Right forelimb (tissue), 1 donor: ENCODE measurements around the gene PLCG2.
"Not testable (repeated sequence)": the region's sequence is repeated elsewhere in the genome, so short reads cannot be mapped to it uniquely, and the experiment has no call there.

ENCODE experiments used
- DNase-seq: peaks from one replicate; pipeline ENCODE4 v3.0.0-alpha.2; 2018

The PLCG2 gene

DNA sequence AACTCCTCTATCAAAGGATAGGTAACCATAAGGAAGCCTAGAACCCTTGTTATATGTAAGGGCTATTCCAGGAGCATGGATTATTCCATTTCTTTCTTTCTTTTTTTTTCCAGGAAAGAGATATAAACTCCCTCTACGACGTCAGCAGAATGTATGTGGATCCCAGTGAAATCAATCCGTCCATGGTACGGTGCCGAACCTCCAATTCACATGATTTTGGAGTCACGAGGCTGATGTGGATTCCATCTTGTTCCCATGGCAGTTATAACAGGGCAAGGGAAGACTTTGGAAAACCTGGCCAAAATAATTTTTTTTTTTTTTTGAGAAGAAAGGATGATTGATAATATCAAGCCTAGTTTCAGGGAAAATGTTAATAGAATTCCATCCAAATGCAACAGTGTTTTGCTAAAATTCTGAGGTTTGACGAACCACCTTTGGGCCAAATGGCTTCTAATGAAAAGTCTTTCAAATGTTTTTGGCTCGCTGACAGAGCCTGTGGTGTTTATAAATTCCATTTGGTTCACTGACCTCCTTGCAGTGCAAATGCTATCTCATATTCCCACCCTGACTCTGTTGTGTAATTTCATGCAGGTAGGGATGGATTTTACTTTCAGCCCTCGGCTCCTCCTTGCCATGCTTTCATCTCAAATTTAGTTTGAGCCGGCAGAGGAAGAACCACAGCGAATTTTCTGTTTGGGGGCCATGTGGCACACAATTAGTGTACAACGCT lies 142.2 kb downstream of the PLCG2 start:
- DNase-seq = no peak

DNA sequence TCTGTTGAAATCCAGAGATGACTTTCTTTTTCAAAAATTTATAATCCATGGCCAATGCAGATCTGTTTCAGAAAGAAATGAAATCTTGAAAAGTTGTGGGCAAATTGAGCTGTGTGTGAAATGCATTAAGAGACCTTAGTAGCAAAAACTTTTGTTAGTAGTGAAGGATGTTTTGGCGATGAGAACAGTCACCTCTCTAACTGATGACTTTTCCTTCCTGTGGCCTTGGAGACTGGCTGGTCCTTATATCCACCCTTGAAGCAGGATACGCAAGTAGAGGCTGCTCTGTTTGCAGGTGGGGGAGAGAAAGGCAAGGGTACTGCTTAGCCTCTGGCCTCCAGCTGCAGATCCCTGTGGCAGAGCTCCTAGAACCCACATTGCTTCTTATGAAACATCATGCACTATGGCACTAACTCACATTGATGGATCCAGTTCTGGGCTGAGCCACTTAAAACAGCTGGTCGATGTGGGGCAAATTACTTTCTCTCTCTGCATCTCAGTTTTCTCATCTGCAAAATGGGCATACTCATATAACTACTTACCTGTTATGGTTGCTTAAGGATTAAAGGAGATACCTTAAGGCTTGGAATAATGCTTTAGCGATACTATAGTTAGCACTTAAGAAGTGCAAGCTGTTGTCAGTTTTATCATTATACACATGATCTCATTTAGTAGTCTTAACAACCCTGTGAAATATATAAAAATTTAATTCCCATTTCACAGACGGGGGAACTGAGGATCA lies 142.9 kb downstream of the PLCG2 start:
- DNase-seq = no peak

DNA sequence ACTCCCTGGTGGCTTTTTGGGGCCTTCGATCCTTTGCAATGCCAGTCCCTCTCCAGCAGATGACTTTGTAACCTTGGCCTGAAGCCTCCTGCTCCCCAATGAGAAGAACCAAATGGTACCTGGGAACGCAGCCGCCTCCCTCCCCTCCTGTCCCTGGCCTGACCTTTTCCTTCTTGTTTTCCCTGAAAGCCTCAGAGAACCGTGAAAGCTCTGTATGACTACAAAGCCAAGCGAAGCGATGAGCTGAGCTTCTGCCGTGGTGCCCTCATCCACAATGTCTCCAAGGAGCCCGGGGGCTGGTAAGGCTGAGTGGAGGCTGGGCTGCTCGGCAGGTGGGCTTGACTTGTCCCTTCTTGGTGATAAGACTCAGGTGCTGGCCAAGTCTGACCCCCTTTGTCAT lies 144.2 kb downstream of the PLCG2 start:
- DNase-seq = no peak

DNA sequence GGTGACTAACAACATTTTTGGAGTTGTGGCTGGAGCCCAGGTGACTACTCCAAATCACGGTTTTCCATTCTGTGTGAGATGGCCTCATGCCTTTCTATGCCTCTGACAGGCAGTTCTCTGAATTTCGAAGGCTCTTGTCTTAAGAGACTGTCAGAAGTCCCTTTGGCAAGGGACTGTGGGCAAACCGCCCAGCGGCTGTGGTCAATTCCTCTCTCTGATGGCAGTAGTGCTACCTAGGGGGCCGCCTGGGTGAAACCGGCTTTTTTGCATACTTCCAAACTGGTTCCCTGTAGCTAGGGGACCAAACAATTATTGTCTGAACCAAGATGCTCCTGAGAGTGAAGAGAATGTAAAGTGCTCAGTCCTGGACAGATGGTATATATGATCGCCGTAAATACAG lies 145.9 kb downstream of the PLCG2 start:
- DNase-seq = no peak

DNA sequence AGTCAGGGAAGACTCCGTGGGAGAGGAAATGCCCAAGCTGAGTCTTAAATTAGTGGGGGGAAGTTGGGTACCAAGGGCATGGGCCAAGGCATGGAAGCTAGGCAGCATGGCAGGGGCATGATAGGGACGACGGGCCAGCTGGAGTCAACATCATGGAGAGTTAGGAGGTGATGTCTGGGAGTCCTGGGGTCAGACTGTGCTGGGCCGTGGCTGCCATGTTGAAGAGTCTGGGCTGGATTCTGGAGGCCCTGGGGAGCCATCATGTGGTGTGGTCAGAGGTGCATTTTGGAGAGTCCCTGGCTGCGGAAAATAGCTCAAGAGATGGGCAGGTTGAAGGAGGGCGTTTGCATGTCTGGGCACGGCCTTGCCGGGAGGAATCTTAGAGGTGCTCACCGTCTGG lies 146.9 kb downstream of the PLCG2 start:
- DNase-seq = no peak

DNA sequence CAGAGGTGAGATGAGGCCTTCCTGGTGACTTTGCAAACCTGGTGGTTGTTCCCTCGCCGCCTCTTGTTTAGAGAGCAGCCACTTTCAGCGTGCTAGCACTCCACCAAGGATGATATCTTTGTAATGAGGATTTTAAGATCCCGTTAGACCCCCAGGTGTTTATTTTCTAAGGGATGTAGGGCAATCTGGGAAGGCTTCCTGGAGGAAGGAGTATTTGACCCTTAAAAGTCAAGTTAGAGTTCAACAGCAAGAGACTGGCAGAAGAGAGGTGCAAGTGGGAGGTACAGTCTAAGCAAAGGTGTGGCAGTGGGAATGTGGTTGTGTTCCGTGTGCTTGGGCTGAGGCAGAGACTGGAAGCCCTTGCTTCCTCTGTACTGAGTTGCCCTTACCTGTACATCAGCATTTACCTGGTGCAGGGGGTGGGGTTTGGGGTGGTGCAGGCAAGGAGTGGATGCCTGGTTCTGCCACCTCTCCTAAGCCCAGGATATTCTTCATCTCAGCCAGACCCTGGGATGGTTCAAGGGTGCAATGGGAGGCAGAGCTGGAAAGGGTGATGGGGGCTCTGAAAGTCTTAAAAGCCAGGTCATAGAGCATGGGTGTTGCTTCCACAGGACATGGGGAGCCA lies 148.6 kb downstream of the PLCG2 start:
- no peak for DNase-seq

DNA sequence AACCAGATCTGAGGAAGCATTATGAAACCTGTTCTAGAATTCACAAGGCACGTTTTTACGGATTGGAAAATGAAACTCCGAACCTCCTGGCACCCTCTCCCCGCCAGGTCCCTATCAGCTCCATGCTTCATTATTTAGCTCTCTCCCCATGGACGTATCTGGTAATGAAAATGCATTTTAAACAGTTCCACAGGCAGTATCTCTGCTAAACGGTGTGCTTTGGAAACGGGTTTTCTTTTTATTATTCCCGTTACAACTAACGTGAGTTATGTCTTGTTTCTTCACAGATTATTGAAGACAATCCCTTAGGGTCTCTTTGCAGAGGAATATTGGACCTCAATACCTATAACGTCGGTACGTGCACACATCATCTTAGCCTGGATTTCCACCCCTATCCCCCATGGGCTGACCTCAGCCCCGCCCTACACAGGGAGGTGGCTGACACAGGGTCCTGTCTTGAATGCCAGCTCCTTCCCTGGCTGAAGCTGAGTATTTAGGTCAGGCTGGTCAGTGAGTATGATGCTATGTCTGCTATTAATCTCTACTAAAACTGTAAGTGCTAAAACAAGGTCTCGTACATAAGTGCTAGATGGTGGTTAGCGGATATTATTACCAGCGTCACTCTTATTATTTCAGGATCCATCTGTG lies 149.3 kb downstream of the PLCG2 start:
- DNase-seq = no peak

DNA sequence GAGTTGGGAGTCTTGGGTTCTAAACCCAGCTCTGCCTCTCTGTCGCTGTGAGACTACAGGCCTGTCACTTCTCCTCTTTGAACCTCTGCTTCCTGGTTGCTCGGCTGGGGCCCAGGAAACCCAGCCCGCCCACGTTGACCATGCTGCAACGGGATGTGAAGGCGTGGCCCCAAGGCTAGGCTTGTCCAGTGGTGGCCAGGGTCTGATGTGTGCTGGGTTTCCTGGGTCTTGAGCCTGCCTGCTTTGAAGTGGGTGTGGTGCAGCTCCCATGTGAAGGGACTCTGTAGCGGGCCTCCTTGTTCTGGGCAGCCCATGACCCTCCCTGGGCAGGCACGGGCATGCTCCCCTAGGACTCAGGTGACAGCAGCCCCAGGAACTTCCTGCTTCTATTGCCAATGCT lies 149.9 kb downstream of the PLCG2 start:
- no peak for DNase-seq

DNA sequence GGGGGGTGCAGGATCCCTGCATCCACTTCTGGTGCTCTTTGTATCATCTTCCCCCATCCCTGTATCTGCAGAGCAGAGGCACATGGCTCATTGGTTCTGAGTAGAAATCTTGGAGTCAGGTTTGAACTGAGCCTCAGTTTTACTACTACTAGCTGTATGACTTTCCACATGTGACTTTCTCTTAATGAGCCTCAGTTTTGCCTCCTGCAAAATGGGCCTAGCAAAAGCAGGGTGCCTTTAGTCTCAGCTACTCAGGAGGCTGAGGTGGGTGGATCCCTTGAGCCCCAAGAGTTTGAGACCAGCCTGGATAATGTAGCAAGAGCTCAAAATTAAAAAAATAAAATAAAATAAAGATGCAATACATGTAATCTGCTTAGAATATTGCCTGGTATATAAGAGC lies 150.8 kb downstream of the PLCG2 start:
- DNase-seq = no peak

DNA sequence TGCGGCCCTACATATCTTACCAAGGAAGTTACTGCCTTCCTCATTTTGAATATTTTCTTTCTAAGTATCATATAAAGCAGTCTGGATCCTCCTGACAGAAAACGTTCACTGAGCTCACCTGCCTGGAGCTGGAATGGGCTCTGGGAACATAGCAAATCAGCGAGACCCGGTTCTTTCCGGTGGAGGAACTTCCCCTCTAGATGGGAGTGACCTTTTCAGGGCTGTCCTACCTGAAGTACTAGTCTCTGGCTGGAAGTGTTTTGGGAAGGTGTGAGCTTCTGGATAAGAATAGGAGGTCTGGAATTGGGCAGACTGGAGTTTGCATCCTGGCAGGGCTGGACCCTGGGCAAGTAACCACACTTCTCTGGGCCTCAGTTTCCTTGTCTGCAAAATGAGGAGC lies 152.8 kb downstream of the PLCG2 start:
- DNase-seq = no peak

DNA sequence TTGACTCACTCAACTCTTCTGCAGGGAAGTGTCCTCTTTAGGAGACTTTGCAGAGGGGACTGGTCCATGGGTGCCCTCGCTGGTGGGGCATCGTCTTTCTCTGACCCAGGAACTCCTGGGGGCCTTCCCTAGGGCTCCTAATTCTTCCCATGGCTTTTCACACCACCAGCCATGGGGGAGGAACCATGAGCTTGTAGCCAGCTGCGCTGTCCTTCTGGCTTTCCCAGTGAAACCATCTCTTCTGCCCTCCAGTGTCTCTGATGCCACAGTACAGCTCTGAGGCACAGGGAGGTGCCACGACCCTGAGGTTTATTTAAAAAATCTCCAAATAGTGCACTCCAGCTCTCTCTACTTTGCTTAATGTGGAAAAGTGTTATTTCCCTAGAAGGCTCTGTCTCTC lies 153.6 kb downstream of the PLCG2 start:
- DNase-seq = no peak

DNA sequence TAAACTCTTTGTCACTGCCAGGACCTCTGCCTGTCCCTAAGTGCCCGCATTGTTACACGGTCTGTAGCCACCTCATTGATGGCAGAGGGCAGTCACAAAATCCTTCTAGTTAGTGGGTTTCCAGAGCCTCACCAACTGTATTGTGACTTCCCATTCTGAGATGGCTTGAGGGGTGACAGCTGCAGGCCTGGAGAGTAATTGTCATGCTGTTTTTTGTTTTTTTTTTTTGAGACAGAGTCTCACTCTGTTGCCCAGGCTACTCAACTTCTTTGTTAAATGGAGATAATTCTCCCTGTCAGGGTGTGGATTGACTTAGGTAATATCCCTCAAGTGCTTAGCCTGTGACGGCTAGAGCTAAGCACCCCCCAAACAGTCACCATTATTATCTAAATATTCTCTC lies 154.3 kb downstream of the PLCG2 start:
- no peak for DNase-seq

DNA sequence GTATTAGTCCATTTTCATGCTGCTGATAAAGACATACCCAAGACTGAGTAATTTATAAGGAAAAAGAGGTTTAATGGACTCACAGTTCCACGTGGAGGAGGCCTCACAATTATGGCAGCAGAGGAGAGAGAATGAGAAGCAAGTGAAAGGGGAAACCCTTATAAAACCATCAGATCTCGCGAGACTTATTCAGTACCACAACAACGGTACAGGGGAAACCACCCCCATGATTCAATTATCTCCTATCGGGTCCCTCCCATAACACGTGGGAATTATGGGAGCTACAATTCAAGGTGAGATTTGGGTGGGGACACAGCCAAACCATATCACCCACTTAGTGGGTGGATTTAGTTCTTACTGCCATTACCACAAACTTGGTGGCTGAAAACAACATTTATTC lies 155.6 kb downstream of the PLCG2 start:
- DNase-seq = not testable (repeated sequence)

DNA sequence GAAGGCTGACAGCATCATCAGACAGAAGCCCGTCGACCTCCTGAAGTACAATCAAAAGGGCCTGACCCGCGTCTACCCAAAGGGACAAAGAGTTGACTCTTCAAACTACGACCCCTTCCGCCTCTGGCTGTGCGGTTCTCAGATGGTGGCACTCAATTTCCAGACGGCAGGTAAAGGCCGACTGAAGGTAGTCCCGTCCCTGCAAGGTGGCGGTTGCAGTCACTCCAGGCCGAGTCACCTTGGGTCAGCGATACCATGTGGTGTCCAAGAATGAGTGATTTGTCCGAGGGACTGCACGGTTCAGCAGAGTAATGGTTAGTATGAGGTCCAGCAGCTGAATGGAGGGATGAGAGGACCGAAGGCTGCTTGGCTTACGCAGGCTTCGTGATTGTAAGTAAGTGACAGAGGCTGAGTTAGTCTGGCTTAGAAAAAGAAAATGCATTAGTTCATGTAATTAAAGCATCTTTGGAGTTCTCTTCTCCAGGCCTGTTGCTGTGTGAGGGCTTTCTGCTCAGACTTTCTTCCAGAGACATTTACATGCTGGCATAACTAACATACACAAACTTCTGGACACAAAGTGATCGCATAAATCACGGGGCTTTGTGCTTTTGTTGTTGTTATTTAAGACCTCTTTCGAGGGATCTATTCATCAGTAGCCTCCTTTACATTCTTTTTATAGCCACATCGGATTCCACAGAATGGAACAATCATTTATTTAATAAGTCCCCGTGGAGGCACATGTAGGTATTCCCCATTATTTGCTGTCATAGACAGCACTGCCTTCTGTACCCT lies 157.3 kb downstream of the PLCG2 start:
- DNase-seq = no peak

DNA sequence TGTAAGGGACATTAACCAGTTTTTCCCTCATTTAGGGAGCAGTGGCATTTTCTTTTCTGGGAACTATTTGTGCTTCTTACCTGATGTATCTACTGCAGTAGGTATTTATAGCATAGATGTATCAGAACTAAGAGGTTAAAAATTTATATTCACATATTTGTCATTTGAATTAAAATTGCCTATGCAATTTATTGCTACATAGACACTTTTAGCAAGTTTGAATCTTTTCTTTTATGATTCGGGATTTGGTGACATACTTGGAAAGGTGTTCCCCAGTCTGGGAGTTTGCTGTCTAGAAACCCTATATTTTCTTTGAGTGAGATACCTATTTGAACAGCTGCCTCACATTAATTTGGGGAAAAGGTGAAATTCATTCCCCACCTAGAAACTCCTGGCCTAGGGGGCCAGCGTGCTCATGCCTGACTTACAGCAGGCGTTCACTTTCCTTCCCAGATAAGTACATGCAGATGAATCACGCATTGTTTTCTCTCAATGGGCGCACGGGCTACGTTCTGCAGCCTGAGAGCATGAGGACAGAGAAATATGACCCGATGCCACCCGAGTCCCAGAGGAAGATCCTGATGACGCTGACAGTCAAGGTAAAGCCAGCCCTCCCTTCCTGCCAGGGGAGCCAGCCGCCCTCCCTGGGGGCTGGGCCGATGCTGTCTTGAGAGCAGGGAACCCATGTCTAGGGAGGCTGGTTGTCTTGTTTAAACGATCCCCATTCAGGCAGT lies 158.4 kb downstream of the PLCG2 start:
- DNase-seq = no peak

DNA sequence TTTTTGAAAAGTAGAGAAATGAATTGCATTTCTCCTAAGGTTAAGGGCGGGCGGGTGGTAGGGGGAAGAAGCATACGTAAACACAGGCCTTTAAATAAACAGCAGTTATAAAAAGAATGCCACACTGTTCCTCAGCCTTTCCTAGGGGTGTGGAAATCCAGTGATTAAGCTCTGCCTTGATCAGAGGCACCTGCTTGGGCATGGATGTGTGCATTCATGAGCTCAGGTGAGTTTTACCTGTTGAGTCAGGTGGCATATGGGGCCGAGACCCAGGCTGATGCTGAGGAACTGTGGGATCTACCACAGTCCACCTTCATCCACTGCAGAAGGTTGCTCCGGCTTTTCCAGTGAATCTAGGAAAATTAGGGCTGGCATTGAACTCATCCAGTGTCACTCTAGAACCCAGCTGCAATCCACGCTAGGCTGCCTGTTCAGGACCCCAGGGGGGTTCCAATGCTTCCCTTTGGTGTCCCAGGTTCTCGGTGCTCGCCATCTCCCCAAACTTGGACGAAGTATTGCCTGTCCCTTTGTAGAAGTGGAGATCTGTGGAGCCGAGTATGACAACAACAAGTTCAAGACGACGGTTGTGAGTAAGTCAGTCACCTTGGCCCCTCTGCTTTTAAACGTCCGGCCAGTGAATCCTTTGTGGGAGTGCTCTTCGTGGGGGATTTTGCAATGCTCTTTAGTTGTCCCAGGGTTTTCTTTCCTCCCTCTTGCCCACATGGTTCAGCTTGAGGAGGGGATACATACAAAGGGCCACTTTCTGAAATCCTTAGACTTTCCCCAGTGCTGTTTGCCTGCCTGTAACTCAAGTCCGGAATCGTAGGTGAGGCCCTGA lies 159.5 kb downstream of the PLCG2 start:
- DNase-seq = no peak

DNA sequence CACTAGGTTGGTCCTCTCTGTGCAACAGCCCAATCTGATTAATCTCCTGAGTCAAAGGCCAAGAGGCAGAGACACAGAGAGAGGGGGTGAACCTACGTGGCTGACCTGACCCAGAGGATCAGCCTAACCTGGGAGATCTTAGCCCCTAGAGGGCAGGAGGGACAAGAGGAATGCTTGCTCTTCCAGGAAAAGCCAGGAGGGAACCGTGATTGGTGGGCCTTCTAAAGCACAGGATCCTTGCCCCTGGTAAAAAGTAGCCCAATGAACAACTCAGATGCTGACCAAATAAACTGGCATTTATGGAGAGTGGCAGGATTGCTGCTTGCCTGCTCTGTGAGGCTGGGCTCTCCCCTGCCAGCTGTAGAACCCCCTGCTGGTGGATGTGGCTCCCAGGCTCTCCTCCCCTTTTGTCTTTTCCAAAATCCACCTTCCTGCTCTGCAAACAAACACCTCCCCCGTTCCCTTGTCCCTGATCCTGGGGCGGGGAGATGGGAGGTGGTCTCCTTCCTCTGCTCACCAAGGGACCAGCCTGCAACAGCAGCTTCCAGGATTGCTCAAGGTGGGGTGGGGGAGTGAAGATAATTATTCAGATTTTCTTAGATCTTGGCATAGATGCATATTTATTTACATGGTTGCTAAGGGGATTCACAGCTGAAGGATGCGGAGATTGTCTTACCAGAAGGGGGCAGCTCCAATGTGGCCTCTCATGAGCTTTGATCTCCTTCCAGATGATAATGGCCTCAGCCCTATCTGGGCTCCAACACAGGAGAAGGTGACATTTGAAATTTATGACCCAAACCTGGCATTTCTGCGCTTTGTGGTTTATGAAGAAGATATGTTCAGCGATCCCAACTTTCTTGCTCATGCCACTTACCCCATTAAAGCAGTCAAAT lies 160.3 kb downstream of the PLCG2 start:
- no peak for DNase-seq

DNA sequence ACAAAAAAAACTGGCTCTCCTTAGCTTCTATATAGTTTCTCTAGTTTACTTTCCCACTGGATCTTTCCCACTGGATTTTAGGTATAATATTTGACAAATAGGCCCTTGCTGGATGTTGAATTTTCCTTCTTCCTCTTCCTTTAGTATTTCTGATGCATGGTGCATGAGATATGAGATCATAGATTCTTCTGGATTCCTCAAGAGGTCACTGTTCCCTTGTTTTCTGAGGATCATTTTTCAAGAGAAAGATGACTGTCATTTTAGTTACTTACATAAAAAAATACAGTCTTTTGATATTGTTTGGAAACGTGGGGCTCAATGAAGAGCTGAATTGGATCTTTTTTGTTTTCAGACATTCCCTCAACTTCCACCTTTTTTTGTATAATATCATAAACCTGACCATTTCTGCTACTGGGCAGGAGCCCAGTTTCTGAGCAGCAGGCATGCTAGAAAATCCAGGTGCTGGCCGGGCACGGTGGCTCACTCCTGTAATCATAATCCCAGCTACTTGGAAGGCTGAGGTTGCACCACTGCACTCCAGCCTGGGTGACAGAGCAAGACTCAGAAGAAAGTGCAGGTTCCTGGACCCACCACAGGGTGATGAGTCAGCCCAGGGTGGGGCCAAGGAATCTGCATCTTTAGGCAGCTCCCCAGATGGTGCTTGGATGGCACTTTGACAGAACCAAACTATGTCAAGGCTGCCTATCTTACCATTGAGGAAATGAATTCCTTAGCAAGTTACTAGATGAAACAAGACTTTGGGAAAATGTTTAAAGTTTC lies 161.9 kb downstream of the PLCG2 start:
- DNase-seq = no peak

DNA sequence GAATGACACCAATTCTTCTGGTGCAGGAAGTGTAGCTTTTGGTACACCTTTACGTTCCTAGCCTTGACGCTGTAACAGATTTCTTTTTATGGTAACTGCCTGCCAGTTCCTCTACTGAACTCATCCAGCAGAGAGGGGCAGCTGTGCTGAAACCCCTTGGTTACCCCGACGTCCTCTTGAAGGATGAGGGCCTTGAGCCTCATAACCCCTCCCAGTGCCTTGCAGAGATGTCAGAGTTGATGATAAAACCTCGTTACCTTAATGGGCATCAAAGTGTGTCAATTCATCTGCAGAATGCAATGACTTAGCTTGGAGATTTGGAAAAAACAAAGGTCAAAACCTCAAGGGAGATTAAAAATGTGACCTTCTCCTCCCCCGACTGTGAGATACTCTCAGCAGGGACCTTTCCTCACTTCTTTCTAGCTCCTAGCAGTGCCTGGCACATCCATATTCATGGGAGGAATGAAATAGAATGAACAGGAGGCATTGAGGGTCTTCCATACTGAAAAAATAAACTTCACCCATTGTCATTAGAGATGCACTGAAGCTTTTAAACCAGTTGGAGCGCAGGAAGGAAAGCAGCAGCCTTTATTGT lies 163.0 kb downstream of the PLCG2 start:
- DNase-seq = no peak
